PFSK-1 (cell line): Measurements from ENCODE around the gene ENC1.

Experiments
- POLR2AphosphoS5 ChIP-seq: IDR thresholded peaks from 2 replicates; pipeline ENCODE4 v1.6.1; 2012; ENCODE audit warnings: low read depth, mild to moderate bottlenecking, control low read depth, low read length, moderate library complexity
- SIN3A ChIP-seq: IDR thresholded peaks from 2 replicates; pipeline ENCODE4 v1.6.1; 2012; ENCODE audit warnings: mild to moderate bottlenecking, low read length, moderate library complexity, borderline replicate concordance; ENCODE audit not compliant: insufficient read depth
- TAF1 ChIP-seq: IDR thresholded peaks from 2 replicates; pipeline ENCODE4 v1.6.1; 2012; ENCODE audit warnings: low read length, control low read depth, borderline replicate concordance; ENCODE audit not compliant: insufficient read depth

DNA sequence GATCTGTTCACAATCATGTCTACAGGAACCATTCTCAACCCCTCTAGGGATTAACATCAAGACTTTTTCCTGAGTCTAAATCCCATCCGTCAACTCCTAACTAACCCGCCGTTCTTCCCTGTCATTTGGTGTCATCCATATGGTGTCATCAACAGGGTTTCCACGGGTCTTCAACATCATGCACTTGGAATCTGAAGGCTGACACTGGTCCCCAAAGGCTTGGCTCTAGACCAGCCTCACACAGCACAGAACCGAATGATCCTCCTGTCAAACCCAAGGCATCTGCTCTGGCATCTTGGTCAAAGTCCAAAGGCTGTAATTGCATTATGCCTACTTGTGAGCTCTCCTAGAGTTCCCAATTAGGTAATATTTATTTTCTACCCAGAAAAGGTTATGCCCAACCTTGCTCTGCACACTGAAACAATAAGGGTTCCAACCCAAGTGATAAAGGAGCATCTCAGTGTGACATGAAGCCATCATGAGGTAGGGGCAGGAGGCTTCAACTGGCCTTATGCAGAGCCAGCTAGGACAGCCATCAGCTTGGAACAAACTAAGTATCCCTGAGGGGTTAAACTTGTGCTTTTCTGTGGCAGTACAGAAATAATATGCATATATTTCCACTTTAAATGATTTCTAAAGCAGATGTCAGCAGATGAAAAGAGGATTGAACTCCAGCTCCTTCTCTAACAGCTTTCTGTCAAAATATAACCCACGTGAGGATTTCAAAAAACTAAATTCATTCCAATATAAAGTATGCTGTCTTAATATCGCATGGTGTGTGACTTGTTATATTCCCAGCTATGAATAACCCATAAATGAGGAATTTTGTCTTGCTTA lies 13.9 kb downstream of the ENC1 start:
- no peak for TF ChIP-seq TAF1
- no peak for TF ChIP-seq POLR2AphosphoS5
- TF ChIP-seq SIN3A, result no peak
